Duodenal mucosa (tissue), 2 donors: ENCODE data around the gene WSB2.
"Not testable (repeated sequence)": the region's sequence is repeated elsewhere in the genome, so short reads cannot be mapped to it uniquely, and the experiment has no call there.

Experiments used
- H3K27ac ChIP-seq: one replicate; pipeline ENCODE4 v1.7.0; 2013; ENCODE audit warnings: low read depth, low read length
- H3K27me3 ChIP-seq, 2 donors: one replicate each; pipeline ENCODE4 v1.7.0; 2013; ENCODE audit warnings: low read length in 2 of 2, control low read depth in 1 of 2; ENCODE audit not compliant: insufficient read depth in 2 of 2, control insufficient read depth in 1 of 2
- H3K36me3 ChIP-seq, 2 donors: one replicate each; pipeline ENCODE4 v1.7.0; 2013; ENCODE audit warnings: low read length in 2 of 2, control low read depth in 1 of 2; ENCODE audit not compliant: insufficient read depth in 2 of 2, control insufficient read depth in 1 of 2
- H3K4me1 ChIP-seq, 2 donors: one replicate each; pipeline ENCODE4 v1.7.0; 2013; ENCODE audit warnings: low read length in 2 of 2, control low read depth in 1 of 2; ENCODE audit not compliant: insufficient read depth in 2 of 2, control insufficient read depth in 1 of 2
- H3K4me3 ChIP-seq, 2 donors: one replicate each; pipeline ENCODE4 v1.7.0; 2013; ENCODE audit warnings: low read length in 2 of 2, low read depth in 1 of 2
- H3K9ac ChIP-seq, 2 donors: one replicate each; pipeline ENCODE4 v1.7.0; 2013; ENCODE audit warnings: low read length in 2 of 2, low read depth in 1 of 2
- H3K9me3 ChIP-seq, 2 donors: one replicate each; pipeline ENCODE4 v1.7.0; 2013; ENCODE audit warnings: low read length in 2 of 2, control low read depth in 1 of 2; ENCODE audit not compliant: control insufficient read depth in 1 of 2

WSB2 gene

GRCh38 chr12:118010903-118011302, 50.1 kb downstream of the WSB2 start:
- Histone ChIP-seq H3K4me1 (peaks cover 0 to under 1% of the 10 kb centered on the region in 2 donors), H3K9me3 (no peaks in the 10 kb centered on the region), H3K36me3 (no peaks in the 10 kb centered on the region), H3K27me3 (no peaks in the 10 kb centered on the region), H3K4me3 (no peak overlapping the region), H3K9ac (no peak overlapping the region), H3K27ac (no peak overlapping the region)

GRCh38 chr12:117999806-118000205, 61.2 kb downstream of the WSB2 start:
- not testable (repeated sequence) for H3K9ac ChIP-seq, H3K4me1 ChIP-seq, H3K27me3 ChIP-seq, H3K27ac ChIP-seq, H3K9me3 ChIP-seq, H3K4me3 ChIP-seq, H3K36me3 ChIP-seq

- no peaks in the 10 kb centered on the region for H3K4me1 ChIP-seq
- no peaks in the 10 kb centered on the region for H3K36me3 ChIP-seq
These were observed 62.3 kb downstream of the WSB2 start for GRCh38 chr12:117998719-117999118.

GRCh38 chr12:117994551-117995438, 66.2 kb downstream of the WSB2 start:
- Histone ChIP-seq H3K9ac (no peak overlapping the region), H3K27ac (no peak overlapping the region), H3K27me3 (no peaks in the 10 kb centered on the region), H3K36me3 (no peaks in the 10 kb centered on the region), H3K9me3 (no peaks in the 10 kb centered on the region), H3K4me1 (no peaks in the 10 kb centered on the region), H3K4me3 (no peak overlapping the region)

More at GRCh38 chr12:117998719-117999118, 62.3 kb downstream of the WSB2 start:
- no peak overlapping the region for H3K9ac ChIP-seq
- no peaks in the 10 kb centered on the region for H3K9me3 ChIP-seq
- H3K27ac ChIP-seq = no peak overlapping the region
- H3K27me3 ChIP-seq = no peaks in the 10 kb centered on the region
- no peak overlapping the region for H3K4me3 ChIP-seq

DNA sequence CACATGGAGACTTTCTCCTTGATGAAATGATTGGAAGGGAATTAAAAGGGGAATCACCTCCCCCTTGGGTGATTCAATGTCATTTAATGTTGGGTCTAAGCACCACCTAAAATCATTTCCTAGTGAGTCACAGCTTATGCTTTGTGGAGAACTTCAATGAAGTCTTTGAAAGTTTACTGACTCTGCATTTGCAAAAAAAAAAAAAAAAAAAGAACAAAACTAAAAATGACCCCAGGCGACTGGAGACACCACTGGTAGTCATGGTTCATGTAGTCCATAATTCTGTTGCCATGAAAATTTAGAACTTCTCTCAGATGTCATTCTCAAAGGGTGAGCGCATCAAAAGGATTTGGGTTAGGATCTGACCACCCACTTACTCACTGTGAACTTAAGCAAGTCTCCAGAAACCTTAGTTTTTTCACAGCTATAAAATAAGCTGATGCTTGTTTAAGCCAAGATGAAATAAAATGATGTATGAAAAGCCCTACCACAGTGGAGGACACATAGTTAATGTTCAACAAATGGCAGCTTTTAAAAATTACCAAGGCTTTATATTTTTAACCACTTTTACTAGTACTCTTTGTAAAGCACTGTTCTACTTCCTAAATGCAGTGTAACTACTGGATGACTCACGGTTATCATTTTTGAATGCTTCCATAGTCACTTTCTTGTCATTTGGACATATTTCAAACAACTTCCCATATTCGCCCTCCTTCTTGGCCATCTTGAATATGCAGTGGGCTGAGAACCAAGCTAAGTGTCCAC, 74.1 kb downstream of the WSB2 start:
- Histone ChIP-seq H3K9ac (no peak overlapping the region), H3K4me3 (no peak overlapping the region), H3K9me3 (no peaks in the 10 kb centered on the region), H3K36me3 (no peaks in the 10 kb centered on the region), H3K4me1 (no peaks in the 10 kb centered on the region), H3K27ac (no peak overlapping the region), H3K27me3 (no peaks in the 10 kb centered on the region)

DNA sequence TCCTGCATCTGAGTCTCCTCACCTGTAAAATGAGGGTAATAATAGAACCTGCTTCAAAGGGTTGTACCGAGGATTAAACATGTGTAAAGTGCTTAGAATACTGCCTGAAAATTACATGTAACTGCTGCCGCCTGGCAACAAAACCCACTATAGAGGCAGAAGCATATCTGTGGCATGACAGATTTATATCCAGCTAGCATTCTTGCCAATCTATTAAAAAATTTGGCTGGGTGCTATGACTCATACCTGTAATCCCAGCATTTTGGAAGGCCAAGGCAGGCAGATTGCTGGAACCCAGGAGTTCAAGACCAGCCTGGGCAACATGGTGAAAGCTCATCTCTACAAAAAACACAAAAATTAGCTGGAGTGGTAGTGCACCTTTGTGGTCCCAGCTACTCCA, 75.8 kb downstream of the WSB2 start:
- Histone ChIP-seq H3K27ac (no peak overlapping the region), H3K9ac (no peak overlapping the region), H3K9me3 (no peaks in the 10 kb centered on the region), H3K36me3 (no peaks in the 10 kb centered on the region), H3K4me1 (no peaks in the 10 kb centered on the region), H3K4me3 (no peak overlapping the region), H3K27me3 (no peaks in the 10 kb centered on the region)
